HG02840 (cell line): Measurements from ENCODE around the gene NTRK2.

Source experiments
- ATAC-seq: cut with Tn5 transposase; IDR thresholded peaks from one replicate; pipeline ENCODE4 v1.9.1; 2021; ENCODE audit warnings: mild to moderate bottlenecking, moderate library complexity, moderate number of reproducible peaks; ENCODE audit not compliant: unreplicated experiment, low FRiP score

Gene NTRK2

DNA sequence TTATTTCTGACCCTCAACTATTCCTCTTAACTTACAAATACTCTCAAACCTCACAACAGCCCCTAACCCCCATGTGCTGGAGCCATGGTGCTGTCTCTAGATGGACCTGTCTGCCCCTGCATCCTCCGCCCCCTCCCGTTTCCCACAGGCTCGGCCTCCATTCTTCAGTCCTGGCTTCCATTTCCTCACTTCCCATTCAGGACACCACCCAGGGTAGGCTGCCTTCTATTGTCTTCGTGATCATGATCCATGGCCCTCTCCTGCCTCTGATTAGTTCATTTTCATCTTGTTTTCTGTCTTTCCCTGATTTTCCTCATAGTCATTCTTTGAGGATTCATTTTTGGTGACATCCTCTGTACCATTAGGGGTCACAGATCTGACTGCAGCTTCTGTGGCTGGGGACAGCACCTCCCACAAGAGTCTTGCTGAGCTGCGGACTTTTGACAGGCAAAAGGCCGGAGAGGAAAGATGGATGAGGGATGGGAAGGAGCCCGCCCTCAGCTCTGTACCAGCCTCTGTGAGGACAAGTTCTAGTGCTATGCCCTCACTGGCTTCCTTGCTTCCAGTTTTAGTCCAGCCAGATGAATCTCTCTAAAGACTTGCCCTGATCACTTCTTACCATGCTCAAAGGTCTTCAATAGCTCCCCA is 255.8 kb downstream of the NTRK2 start:
- ATAC-seq = no peak

DNA sequence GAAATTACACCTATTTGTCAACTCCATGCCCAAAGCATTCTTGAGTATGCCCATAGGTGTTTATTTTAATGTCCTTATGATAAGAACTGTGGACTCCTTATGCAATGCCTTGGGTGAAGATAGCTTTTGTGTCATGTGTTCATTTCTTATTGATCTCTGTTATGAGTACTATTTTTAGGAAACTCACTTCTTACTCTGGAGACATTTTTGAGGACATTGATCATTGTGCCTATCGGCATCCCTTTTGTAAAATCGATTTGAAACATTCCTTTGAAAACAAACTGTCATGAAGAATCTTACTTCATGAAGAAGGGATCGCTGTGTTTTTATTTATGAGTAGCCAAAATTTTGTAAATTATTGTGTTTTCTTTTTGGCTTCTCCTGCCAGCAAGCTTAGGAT is 257.3 kb downstream of the NTRK2 start:
- no peak for ATAC-seq

DNA sequence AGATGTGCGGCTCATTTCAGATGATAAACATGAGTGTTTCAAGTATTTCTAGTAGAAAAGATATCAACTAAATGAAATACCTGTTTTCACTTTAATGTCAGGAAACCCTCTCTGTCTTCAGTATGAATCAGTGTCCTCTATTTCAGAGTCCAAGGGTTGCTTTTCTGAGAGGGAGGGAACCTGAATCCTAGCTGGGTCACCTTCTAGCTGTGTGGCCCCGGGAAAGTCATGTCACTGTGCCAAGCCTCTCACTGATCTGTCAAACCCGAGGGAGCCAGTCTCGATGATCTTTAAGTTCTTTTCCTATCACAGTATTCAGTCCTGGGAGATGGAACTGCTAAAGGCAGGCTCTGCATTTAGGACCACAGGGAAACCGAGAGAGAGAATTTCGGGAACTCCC is 258.9 kb downstream of the NTRK2 start:
- ATAC-seq = no peak

DNA sequence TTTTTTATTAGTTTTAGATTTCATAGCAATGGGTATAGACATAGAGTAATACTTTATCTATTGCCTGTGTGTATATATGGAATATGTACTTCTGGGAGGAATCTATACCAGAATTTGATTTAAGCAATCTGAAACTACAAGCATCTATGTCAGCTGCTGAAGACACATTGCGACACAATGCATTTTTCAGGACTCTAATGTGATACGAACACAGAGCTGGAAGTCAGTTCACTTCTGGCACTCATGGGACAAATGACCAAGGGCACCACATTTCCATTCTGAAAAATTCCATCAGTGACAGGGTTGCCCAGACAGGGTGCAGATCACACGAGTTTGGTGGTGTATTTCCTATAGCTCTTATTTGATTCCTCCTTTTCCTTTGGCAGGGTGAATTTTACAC is 259.5 kb downstream of the NTRK2 start:
- ATAC-seq = no peak

DNA sequence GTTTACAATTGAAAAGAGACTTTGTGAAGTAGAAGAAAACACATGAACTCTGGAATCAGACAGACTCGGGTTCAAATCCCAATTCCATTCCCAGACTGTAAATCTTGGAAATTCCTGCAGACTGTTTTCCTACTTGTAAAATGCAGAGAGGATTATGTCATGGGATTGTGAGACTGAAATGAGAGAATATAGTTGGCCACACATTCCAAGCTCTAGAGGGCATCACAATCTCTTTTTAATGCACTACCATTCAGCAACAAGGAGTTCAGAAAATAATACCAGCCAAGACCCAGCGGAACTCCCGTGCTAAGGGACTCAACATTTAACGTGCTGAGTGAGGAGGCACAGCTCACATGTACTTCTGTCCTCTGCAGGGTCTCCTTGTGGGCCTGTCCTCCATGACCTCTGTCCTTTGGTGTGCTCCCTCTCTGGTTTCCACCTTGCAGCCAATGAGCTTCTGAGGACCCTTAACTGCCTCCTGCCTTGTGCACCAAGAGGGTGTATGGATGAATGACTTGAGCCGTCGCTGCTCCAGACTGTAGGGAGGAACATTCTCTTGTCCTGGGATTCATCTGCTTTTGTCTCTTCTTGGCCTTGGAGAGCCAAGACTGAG is 263.5 kb downstream of the NTRK2 start:
- ATAC-seq = no peak

DNA sequence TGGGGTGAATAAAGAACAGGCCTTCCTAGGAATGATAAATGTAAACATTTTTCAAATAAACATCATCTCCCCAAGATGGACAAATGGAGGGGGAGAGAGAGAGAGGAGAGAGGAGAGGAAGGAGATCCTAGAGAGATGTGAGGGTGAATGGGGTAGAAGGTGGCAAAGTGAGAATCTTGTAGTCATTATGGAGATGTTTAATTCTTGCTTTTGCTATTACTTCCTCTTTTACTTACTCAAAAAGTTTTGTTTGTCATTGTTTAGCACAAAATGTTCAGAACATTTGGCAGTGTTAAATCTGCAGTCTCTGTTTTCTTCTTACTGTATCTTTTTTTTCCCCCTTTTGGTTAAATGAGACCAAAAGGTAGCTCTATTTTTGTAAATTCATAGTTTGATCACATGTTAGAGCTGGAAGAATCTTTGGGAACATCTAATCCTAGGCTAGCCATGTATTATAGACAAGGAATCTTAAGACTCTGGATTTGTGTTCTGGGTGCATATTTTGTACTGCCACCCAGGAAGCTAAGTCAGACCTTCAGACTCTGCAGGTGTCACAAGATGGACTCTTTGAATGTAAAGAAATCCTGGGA is 266.1 kb downstream of the NTRK2 start:
- no peak for ATAC-seq

DNA sequence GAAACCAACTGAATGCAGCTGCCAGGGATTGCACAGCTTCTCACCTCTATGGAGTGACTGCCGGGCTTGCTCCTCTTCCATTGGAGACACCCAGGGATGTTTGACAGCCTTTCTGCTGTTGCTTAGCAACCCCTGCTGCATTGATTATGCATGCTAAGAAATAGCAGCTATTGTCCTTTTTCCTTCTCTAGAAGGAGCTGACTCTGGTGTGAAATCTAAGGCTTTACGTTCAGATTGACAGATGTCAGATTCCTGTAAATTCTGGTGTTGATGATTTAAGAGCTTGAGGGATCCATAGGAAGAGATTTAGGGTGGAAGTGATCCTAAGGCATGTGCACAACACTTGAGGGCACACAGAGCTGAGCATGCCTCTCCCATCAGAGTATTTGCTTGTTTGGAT is 267.7 kb downstream of the NTRK2 start:
- ATAC-seq = no peak

DNA sequence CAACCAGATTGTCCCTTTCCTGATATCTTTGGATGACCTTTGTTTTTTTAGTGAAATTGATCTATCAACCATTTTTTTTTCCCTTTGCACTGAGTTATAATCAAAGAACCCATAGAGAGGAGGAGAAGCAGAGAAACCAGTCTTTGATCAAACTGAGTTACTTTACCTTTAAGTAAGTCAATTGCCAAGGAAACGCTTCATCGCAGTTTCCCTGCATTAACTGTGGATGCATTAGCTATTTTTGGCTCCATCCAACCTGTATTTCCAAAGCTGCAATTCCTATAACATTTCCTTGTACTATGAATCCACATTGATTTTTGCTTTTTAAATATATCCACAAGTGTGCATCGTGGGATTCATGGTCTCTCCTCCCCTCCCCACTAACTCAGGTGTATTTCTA is 268.1 kb downstream of the NTRK2 start:
- no peak for ATAC-seq

DNA sequence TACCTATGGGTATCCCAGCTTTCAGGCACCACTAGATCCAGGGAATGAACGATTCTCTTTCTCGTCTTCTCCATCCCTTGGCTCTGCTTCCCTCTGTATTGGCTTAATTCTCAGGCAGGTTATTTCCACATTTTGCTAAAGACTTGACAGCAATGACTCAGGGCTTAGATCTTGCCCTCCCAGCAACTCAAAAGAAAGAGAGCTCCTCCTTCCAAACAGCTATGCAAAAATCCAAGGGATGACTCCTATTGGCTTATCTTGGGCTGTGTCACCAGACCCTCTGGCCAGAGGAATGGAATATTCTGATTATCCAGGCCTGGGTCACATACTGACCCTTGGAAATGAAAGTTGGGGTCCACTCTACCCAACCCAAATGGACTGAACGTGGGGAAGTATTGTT is 270.2 kb downstream of the NTRK2 start:
- no peak for ATAC-seq

DNA sequence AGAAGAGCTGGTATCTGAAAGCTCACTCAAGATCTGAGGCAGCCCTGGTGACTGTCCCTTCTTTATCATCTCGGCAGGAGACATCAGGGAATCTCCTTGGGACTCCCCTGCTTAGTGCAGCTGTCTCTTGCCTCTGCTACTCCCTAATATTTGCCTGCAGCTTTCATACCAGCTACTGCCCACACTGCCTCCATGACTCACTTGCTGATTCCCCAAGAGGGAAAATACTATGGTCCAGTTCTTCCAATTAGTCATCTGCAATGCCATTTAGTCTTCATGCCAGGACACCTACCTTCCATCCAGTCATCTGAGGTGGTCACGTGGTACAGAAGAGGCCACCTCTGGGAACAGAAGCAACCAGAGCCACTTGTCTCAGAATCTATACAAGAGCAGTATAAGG is 270.8 kb downstream of the NTRK2 start:
- ATAC-seq = no peak

DNA sequence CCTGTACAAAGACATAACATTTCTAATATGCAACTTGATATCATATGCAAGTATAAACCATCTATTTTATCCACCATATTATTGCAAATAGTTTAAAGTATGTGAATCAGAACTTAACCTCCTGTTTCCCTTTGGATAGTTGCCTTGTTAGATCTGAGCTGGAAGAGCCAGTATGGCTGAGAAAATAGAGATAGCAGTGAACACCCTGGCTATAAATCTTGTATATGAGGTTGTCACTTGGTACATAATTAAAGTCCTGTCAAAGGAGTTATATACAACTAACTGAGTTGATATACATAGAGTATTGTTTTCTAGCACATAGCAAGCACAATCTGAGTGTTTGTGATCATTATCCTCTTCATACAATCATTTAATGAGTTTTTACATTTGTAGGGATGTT is 272.3 kb downstream of the NTRK2 start:
- ATAC-seq = no peak

DNA sequence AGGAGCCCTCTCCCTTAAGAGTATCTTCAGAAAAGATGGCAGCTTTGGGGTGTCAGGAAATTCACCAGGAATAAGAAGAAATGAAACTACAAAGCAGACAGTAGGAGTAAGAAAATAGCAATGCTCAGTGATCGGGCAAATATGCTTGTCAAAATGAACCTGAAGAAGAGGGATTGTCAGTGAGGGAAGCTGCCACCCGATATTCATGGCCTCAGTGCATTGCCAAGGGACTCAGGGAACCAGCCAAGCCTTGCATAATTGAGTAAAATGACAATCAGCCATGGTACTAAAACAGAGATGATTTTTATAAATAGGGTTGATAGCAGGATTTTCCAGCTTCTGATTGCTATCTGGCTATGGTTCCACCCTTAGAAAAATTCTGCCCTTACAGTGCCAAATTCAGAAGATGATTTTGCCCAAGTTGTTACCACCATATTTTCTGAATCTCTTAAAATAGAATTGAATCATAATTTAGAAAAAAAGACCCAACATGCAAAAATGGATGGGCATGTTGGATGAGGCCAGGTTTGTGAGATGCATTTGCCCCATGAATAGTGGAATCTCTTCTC is 274.0 kb downstream of the NTRK2 start:
- no peak for ATAC-seq

DNA sequence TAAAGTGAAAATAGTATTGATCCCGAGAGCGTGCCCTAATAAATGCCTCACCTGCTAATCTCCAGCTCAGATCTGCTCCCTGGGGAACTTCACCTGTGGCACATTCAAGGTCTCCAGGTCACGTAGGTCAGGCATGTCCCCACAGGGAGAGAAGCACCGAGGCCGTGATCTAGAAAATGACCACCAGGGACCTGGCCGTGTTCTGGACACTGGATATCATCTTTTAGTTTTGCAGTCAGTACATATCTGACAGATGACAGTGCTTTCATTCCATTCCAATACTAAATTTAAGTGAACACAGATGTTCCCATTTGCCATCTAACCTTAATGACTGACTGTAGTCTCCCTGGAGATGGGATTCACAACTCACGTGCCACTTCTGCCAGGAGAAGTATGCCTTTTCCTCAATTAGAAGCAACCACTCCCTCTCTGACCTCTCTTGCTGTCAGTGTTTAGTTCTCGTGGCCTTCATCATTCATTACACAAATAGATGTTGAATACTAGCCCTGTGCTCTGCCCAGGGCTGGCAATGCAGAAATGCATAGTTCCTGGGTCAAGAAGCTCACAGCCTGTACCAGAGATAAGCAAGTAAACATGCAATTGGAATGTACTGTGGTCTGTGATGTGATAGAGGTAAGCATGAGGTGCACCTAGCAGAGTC is 276.5 kb downstream of the NTRK2 start:
- no peak for ATAC-seq

DNA sequence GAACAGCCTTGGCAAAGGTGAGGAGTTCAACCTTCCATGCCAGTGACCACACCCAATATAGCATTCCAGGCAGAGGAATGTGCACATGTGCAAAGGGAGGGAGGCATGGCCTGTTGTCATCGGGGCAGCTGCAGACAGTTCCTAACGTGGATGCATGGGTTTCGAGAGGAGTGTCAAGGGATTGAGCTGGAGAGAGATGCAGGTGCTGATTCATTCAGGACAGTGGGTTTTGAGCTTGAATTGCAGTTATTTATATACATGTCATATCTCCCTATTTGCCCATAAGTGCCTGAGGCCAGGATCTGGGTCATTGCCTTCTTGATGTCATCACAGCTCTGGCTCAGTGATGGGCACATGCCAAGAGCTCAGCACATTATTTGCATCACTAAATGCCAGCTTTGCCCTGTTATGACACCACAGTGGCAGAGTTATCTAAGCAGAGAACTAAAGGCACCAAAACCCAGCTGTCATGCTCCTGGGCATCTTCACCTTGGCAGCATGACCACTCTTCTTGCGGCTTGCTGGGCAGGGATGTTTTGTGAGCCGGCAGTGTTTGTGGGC is 278.0 kb downstream of the NTRK2 start:
- no peak for ATAC-seq

DNA sequence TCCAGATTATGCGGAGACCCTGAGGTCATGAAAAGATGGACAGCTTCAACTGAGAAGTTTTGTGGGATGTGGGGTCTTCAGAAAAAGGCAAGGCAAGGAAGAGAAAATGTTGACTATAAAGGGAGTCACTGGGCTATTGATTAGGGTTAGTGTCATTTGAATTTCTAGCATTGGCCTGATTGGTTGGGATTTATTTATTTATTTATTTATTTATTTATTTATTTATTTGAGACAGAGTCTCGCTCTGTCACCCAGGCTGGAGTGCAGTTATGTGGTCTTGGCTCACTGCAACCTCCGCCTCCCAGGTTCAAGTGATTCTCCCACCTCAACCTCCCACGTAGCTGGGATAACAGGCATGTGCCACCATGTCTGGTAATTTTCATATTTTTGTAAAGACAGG is 279.7 kb downstream of the NTRK2 start:
- no peak for ATAC-seq

DNA sequence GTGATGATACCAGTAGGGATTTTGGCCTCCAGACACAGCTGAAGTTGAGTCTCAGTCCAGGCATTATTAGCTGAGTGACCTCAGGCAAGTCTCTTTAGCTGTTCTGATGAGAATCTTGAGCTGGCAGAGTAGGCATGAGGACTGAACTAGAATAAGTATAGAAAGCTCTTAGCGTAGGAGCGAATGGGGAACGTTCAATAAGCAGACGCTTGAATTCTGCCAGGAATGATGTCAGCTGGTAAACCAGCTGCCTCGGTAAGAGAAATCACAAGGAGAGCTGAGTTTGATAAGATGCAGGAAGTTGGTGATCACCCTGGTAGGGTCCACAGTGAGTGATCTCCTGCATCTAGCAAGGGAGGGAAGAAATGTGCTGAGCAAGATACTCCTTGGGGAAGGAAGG is 280.4 kb downstream of the NTRK2 start:
- no peak for ATAC-seq

DNA sequence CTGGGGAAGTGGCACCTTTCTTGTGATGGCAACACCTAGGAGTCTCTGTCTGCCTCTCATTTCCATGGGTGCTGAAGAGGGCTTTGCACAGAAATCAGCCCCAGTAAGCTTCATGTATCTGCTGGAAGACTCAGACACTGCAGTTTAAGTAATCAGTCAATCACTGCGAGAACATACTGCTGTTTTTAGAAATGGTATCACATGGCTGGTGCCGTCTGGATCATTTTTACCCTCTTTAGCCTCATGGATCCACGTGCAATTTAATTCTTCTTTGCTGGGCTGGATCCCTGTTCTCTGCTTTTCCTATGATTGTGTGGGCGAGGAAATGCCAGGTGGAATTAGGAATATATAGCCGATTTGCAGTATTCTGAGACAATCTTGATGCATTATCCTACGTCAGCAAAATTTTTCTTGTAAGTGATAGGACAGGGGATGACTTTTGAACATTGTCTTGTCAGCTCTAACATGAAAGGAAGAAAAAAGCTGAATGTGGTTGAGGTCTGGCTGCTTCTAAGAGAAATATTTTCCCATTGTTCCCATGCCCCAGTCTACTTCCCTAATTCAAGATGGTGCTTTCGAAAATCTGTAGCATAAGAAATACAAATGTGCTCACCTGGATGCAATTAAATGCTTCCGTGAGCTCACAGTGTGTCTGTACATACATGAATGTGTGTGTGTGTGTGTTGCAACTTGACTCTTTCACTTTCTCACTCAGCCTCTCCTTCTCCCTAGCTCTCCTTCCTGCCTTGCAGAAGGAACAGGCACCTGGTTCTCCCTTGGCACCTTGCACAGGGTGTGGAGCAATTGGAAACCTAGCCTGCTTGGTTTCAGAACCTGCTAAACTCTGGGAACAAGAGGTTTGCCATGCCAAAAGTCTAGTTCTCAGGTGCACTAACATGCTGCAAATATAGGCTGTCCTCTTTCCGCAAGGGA is 281.6 kb downstream of the NTRK2 start:
- no peak for ATAC-seq

DNA sequence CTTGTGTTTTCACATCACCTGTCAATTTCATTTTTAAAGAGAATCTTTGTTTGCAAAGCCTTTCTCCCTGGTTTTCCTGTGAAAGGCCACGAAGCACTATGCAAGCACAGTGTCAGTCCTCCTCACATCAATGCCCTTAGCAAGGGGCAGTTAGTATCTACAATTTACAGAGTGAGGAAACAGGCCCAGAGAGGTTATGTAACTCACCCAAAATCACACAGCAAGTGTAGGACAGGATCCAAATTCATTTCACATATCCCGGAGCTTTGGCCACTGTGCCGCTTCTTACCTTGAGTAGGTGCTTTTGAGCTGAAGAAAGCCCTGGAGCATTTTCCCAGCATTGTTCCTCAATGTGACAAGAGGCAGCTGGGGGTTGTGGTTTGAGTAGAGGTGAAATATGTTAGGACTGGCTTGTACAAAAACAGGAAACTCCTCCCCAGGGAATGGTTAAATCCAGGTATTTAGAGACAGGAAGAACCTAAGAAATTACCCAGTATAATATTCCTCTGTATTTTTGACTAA is 283.8 kb downstream of the NTRK2 start:
- no peak for ATAC-seq

DNA sequence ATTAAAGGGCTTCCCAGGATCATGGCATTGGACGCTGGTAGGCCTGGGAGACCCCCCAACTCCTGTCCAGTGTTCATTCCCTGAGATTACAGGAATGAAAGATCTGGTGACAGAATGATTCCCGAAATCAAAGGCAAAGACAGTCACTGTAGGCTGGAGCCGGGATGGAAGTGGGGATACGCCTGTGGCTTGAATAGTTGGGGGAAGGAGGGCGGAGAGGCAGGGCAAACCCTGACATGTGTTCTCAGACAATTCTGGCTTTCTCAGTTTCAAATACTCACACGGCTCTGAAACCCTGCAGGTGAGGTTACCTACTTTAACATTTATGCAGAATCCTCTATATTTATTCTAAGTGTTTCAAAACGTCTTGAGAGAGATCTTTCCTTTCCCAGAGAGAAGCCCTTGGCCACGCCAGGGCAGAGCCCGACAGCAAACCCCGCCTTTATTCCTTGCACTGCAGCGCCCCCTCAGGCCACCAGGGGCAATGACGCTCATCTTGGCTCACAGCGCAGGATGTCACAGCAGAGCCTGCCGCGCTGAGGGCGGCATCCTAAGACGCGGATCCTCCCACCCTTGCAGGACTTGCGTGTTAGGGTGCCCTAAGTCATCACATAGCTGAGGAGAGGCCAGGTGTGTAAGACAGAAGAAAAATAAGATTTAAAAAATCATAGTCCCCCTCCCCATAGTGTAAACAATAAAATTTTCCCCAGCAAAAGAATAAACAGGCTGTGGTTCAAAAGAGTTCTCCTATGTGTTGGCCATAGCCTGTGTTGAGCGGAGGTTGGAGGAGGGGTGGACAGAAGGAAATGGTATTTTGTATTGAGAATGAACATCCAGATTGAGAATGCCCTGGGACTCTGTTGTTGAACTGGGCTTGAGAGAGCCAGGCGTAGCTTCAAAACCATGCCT is 284.5 kb downstream of the NTRK2 start:
- ATAC-seq = peak; percentile 74
